ENCODE data around the gene TSPO. TPM values are rescaled to one million over a fixed set of nuclear protein-coding genes. Genes with fewer than 3 reads are reported as not detected.

Gene TSPO
- total and polyA plus RNA-seq, 2 of the 13 experiments (the other 11 are each of a cell fraction or from before 2014, with no cell fraction given) = 0.46 to 1.4 TPM

DNA sequence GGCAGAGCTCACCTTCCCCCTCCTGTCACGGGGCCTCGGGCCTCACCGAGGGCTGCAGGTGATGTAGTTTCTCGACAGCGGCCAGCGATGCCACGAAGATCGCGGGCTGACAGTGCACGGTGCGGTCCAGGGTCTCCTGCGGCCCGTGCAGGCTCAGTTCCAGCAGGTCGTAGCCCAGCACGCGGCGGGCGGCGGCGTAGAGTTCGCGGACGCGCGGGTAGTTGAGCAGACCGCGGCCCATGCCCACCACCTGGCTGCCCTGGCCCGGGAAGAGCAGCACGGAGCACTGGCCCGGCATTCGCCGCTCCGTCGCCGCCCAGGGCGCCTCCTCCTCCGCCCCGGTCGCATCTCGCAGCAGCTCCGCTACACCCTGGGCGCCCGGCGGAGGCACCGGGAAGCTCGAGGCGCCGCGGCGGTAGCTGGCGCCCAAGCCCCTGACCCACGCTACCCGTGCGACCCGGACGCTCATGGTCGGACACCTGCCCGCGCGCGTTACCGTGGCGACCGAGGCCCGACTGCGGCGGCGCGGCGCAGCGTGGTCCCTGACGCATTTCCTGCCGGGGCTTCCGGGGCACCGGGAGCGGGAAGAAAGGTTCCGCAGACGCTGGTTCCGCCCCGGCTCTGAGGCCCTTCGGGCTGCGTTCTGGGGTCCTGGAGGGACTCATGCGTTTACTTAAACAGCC is 8.3 kb upstream of the TSPO start, which contains the start of gene MCAT (continued):
- TF ChIP-seq ONECUT2 (CRISPR knock-in tag; IDR thresholded peaks at IDR 0.05) = no peak
- peak; percentile 59; the same call in 1 of the 2 replicates for TF ChIP-seq AHR (CRISPR knock-in tag; IDR thresholded peaks at IDR 0.05)
- TF ChIP-seq RXRA (CRISPR knock-in tag; IDR thresholded peaks at IDR 0.05) = peak; percentile 55; the same call in 1 of the 2 replicates
- peak; percentile 76 for TF ChIP-seq TEAD3 (CRISPR knock-in tag; optimal IDR thresholded peaks at IDR 0.05; ENCODE audit: borderline replicate concordance)
- TF ChIP-seq ZBTB33 (CRISPR knock-in tag; IDR thresholded peaks at IDR 0.05) = peak; percentile 71
- TF ChIP-seq MLLT10 (CRISPR knock-in tag; IDR thresholded peaks at IDR 0.05) = no peak
- no peak for TF ChIP-seq TCF7L2 (IDR thresholded peaks at IDR 0.05; ENCODE audit: low read depth, low read length)
- no peak for TF ChIP-seq ZBTB7A (CRISPR knock-in tag; IDR thresholded peaks at IDR 0.05)
- peak; percentile 87 for TF ChIP-seq IRF2 (CRISPR knock-in tag; IDR thresholded peaks at IDR 0.05)
- no peak for TF ChIP-seq REL (CRISPR knock-in tag; conservative IDR thresholded peaks at IDR 0.05)
- no peak for TF ChIP-seq HIVEP1 (CRISPR knock-in tag; IDR thresholded peaks at IDR 0.05)
- TF ChIP-seq RFX1 (IDR thresholded peaks at IDR 0.05) = peak; percentile 87
- peak; percentile 91; the same call in 1 of the 2 replicates for TF ChIP-seq ZNF619 (CRISPR knock-in tag; IDR thresholded peaks at IDR 0.05)
- 0 out of 2 replicates have a peak, but pooled peaks have one; percentile 50 for TF ChIP-seq ZNF224 (CRISPR knock-in tag; IDR thresholded peaks at IDR 0.05)
- TF ChIP-seq TBL1XR1 (IDR thresholded peaks at IDR 0.05; ENCODE audit: borderline replicate concordance, low read length, partially characterized antibody) = peak; percentile 44
- TF ChIP-seq ZNF563 (CRISPR knock-in tag; IDR thresholded peaks at IDR 0.05) = peak; percentile 79; the same call in 1 of the 2 replicates
- TF ChIP-seq NR1H2 (CRISPR knock-in tag; IDR thresholded peaks at IDR 0.05; ENCODE audit: borderline replicate concordance, low read depth) = no peak
- TF ChIP-seq FOXK1 (CRISPR knock-in tag; IDR thresholded peaks at IDR 0.05; ENCODE audit: borderline replicate concordance, low read depth) = peak; percentile 85
- no peak for TF ChIP-seq SMC3 (IDR thresholded peaks at IDR 0.05; ENCODE audit: low read length)
- peak; percentile 31; the same call in 1 of the 2 replicates for TF ChIP-seq SALL2 (CRISPR knock-in tag; IDR thresholded peaks at IDR 0.05)
- TF ChIP-seq IRX3 (CRISPR knock-in tag; IDR thresholded peaks at IDR 0.05; ENCODE audit: borderline replicate concordance, low read depth) = no peak
- TF ChIP-seq ZNF790 (CRISPR knock-in tag; IDR thresholded peaks at IDR 0.05; ENCODE audit: borderline replicate concordance) = peak; percentile 73; the same call in 1 of the 2 replicates
- no peak for TF ChIP-seq ZNF207 (IDR thresholded peaks at IDR 0.05; ENCODE audit: borderline replicate concordance)
- TF ChIP-seq CENPX (CRISPR knock-in tag; IDR thresholded peaks at IDR 0.05) = no peak
- no peak for TF ChIP-seq ZSCAN20 (CRISPR knock-in tag; IDR thresholded peaks at IDR 0.05; ENCODE audit: borderline replicate concordance)
- TF ChIP-seq ZNF382 (CRISPR knock-in tag; IDR thresholded peaks at IDR 0.05; ENCODE audit: borderline replicate concordance) = no peak
- TF ChIP-seq HHEX (CRISPR knock-in tag; IDR thresholded peaks at IDR 0.05) = no peak
- no peak for TF ChIP-seq MAFK (conservative IDR thresholded peaks at IDR 0.05 in 1 of 2, IDR thresholded peaks at IDR 0.05 in 1 of 2; ENCODE audit: low read length in 2 of 2)
- TF ChIP-seq NR2C2 (CRISPR knock-in tag; IDR thresholded peaks at IDR 0.05; ENCODE audit: borderline replicate concordance) = peak; percentile 97

Measured in HepG2 (cell line).